Measurements from ENCODE around the gene ZC3H7A.

ZC3H7A gene

DNA sequence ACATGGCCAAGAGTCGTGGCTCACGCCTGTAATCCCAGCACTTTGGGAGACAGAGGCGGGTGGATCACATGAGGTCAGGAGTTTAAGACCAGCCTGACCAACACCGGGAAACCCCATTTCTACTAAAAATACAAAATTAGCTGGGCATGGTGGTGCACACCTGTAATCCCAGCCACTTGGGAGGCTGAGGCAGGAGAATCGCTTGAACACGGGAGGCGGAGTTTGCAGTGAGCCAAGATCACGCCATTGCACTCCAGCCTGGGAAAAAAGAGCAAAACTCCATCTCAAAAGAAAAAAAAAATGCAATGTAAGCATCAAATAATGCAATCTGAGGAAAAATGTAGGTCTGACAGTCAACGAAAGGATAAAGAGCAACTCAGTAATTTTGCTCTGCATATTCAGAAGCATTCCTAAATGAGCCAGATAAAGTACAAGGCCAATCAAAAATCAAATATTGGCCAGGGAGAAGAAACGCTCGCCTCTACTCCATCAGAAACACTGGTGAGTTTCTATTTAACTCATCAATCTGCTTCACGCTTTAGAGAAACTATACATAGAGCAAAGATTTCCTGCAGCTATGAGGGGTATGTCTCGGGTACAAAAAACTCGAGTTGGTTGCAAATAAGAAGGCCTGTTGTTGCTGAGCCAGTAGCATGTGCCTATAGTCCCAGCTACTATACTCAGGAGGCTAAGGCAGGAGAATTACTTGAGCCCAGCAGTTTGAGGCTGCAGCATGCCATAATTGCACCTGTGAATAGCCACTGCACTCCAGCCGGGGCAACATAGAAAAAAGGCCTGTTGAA lies 58.1 kb downstream of the ZC3H7A start:
- DNase-seq (ENCODE audit: low read depth in 2 of 2) = no peak

DNA sequence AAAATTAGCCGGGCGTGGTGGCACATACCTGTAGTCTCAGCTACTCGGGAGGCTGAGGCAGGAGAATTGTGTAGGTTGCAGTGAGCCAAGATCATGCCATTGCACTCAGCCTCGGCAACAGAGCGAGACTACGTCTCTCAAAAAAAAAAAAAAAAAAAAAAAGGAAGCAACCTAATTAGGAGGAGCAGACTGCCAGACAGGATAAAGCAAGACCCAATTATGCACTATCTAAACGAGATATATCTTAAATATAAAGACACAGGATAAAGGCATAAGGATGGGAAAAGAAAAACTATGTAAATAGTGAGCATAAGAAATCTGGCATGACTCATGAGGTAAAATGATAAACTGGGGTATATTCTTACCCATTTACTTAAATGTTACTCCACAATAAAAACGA lies 59.3 kb downstream of the ZC3H7A start:
- no peak for DNase-seq (ENCODE audit: low read depth in 2 of 2)

DNA sequence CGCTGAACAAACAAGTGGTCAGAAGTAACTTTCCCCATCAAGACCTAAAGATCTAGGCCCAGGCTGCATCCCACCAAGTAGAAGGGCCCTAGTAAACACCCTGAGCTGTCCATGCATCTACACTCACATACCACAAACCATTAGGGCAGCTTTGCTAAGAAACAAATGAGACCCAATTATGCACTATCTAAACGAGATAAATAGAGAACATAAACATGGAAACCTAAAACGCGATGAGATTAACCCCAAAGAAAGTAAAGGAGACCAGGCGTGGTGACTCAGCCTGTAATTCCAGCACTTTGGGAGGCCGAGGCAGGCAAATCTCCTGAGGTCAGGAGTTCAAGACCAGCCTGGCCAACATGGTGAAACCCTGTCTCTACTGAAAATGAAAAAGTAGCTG lies 60.2 kb downstream of the ZC3H7A start:
- no peak for DNase-seq (ENCODE audit: low read depth in 2 of 2)

GRCh38 chr16:11735787-11736186 lies 61.3 kb downstream of the ZC3H7A start:
- no peak for DNase-seq (ENCODE audit: low read depth in 2 of 2)

DNA sequence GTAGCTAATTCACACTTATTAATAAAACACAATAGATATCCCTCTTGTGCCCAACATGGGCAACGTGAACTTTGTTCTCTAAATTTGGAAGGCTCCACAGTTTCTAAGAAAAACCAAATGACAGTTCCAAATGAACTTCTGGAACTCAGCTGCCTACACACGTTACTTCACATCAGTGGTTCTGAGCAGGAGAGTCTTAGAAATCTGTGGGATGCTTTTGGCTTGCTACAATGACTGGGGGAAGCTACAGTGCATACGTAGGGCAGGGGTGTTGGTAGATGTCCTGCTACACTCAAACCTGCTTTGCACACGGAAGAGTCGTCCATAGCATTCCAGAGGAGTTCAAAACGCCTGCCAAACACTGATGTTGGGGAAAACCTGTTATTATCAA lies 62.4 kb downstream of the ZC3H7A start:
- no peak for DNase-seq (ENCODE audit: low read depth in 2 of 2)

- DNase-seq (ENCODE audit: low read depth in 2 of 2) = no peak
Observed at GRCh38 chr16:11734025-11734652, 62.9 kb downstream of the ZC3H7A start.

- no peak for DNase-seq (ENCODE audit: low read depth in 2 of 2)
Observed at GRCh38 chr16:11731222-11731621, 65.8 kb downstream of the ZC3H7A start.

- no peak for DNase-seq (ENCODE audit: low read depth in 2 of 2)
Observed at GRCh38 chr16:11729787-11730186, 67.3 kb downstream of the ZC3H7A start.

GRCh38 chr16:11727796-11728543 lies 69.1 kb downstream of the ZC3H7A start:
- DNase-seq (ENCODE audit: low read depth in 2 of 2) = no peak

GRCh38 chr16:11726008-11726407 lies 71.0 kb downstream of the ZC3H7A start:
- DNase-seq (ENCODE audit: low read depth in 2 of 2) = no peak

DNA sequence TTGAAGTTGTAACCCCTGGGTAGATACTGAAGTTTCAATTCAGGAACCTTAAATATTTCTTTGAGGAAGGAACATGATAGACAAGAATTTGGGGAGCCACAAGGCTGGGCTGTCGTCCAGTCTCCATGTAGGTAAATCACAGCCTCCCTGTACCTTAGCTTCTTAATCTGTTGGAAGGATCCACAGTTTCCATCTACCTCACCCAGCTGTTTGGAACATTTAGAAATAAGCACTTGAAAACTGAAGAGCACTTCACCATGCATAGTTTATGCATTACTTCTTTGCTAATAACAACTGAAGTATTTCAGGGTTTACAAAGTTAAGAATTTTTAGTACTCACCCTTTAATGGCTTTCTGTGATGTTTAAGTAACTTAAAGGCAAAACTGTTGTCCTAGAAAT lies 71.6 kb downstream of the ZC3H7A start:
- DNase-seq (ENCODE audit: low read depth in 2 of 2) = no peak

DNA sequence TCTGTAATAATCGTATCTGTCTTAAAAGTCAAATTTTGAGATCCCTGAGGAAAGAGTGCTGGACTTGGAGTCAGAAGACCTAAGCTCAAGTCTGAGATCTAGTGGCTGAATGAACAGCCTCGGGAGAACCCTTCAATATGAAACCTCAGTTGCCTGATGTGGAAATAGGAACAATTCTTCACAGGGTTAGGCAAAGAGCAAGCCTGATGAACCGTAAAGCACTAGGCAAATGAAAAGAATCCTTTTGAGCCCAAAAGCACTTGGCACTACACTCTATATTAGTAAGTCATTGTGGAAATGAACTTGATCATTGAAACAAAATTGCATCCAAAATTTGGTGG lies 74.6 kb downstream of the ZC3H7A start:
- DNase-seq (ENCODE audit: low read depth in 2 of 2) = no peak

DNA sequence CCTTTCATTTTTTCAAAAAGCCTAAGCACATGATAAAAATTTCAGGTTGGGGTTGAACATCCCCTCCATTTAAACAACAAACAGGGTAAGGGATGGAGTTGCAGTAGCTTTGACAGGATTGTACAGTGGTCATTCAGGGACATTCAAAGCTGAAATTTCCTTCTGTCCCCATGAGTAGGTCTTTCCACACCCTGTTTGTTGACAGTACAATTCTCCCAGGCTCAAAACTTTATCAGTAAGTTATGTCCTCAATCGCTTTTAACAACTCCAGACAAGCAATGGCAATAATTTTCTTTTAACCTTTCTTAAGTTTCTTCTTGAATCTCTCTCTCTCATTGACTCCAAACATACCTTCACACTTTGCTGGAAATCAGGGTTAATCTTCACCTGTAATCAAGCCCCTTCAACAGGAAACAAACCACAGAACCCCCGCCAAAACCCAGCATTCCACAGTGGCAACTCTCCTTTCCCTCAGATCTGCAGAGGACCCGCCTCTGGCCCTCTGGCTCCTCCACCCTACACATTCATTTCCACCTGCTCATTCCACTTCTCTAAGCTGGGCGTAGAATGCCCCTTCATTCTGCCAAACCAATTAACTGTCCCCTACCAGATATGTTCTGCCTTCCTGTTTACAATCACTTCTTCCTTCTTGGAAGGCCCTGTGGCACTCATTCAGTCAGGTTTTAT lies 75.1 kb downstream of the ZC3H7A start:
- DNase-seq (ENCODE audit: low read depth in 2 of 2) = no peak

DNA sequence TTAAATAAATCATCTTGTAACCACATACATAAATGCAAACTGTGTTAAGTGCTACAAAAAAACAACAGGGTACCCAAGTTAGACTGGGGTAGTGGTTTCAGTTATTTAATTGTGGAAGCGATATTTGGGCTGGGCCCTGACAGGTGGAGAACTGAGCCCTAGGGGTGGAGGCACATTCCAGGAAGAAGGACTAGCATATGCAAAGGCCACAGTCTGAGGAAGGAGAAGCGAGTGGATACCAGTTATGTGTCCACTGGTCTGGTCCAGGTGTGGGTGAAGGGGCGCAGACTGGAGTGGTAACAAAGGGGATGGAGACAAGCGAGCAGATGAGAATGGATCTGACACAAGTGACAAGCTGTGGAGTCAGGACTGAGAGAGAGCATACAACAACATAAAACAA lies 77.3 kb downstream of the ZC3H7A start:
- DNase-seq (ENCODE audit: low read depth in 2 of 2) = no peak

DNA sequence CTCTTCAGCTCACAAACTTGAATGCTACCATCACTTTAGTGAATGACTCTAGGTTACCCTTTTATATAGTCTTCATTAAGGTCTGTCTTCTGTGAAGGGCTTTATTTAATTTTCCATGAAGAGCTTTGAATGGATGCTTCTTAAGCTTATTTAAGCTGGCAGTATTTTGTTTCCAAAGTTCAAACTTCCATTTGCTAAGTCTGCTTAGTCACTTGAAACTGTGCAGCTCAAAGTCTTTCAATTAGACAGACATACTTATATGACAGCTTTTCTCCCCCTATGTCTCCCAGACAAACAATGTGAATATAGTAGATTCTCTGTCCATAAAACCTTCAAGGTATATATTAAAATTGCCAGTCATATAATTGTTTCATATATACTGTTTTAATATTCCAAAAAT lies 77.9 kb downstream of the ZC3H7A start:
- no peak for DNase-seq (ENCODE audit: low read depth in 2 of 2)

DNA sequence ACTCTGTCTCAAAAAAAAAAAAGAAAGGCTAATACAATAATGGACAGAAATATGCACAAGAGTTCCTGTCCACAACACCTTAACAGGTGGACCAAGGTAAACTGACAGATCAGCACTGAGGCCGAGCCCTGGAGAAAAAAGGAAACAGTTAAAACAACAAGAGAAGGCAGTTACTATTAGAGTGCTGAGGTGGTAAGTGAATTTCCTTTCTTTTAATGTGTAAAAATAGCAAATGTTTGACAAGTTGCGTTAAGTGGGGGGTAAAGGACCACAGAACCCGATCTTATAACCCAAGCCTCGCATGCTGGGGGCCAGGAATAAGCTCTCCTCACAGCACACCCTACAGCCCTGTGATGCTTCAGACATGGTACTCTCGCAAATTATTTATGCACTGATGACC lies 79.2 kb downstream of the ZC3H7A start:
- no peak for DNase-seq (ENCODE audit: low read depth in 2 of 2)

DNA sequence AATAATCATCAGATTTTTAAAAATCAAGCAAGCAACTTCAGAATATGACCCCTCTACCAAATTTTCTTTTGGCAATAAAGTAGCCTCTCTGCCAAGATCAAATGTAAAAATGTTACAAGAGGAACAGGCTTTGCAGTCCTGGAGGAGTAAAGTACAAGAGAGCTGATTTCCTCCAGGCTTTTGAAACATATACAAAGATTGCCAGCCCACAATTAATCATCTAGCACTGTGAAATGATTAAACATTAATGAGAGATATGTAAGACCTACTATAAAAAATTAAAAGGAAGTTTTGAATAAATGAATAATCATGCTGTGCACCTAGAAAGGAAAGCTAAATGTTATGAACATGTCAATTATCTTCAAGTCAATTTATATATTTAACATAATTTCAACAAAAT lies 80.7 kb downstream of the ZC3H7A start:
- no peak for DNase-seq (ENCODE audit: low read depth in 2 of 2)

DNA sequence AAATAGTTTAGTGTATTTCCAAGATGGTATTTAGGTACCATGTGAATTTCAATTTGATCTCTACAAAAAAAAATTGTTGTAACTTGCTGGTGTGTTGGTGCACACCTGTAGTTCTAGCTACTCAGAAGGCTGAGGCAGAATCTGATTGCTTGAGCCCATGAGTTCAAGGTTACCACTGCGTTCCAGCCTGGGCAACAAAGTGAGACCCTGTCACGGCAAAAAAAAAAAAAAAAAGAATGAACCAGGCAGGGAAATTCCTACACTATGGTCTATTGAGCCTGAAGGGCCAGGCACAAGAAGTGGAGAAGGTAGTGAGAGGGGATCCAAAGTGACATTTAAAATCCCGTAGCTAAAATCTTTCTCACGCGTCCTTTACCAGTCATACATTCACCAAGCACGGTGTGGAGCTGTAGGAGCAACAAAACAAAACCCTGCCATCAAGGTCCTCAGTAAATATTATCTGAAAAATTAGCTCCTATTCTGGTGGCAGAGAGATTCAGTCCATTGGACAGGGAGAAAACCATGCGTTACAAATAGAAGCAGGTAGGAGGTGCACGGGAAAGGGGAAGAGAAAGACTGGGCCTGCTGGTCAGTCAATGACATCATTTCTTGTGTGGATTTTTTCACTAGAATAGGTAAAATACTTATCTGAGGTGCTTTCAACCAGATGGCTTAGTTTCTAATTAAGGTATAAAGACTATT lies 81.7 kb downstream of the ZC3H7A start:
- DNase-seq (ENCODE audit: low read depth in 2 of 2) = no peak

DNA sequence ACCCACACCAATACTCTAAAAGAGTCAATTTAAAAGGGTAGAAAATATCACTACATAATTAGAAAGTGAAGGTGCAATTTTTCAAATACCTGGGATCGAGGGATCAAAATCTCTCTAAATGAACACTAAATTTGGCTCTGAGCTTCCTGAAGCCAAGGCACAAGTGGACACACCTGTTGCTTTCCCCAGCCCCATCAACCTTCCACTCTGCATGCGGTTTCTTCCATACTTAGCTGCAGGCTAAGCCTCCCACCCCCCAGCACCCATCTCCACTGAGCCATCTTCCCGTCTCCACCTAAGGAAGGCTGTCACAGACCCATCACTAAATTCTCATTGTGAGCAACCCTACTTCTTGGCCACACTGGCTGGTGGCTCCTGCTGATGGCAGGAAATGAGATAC lies 84.9 kb downstream of the ZC3H7A start:
- DNase-seq (ENCODE audit: low read depth in 2 of 2) = no peak

- no peak for DNase-seq (ENCODE audit: low read depth in 2 of 2)
Observed at GRCh38 chr16:11711662-11712061, 85.4 kb downstream of the ZC3H7A start.

DNA sequence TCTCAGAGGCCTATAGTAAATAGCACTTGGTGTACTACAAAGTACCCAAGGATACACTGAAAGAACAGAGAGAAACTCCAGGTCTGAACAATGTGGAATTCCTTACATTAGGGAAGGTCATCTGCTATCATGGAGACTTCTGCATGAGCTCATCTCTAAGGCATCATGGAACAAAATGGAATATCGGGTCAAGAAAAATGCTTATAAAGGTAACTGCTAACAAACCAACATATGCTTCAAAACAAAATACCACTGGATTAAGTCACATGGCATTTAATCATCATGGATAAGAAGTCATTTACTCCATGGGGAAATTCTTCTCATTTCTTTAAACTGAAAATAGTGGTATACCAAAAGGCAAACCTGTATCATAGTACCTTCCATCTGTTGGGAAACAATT lies 88.6 kb downstream of the ZC3H7A start:
- DNase-seq (ENCODE audit: low read depth in 2 of 2) = no peak

DNA sequence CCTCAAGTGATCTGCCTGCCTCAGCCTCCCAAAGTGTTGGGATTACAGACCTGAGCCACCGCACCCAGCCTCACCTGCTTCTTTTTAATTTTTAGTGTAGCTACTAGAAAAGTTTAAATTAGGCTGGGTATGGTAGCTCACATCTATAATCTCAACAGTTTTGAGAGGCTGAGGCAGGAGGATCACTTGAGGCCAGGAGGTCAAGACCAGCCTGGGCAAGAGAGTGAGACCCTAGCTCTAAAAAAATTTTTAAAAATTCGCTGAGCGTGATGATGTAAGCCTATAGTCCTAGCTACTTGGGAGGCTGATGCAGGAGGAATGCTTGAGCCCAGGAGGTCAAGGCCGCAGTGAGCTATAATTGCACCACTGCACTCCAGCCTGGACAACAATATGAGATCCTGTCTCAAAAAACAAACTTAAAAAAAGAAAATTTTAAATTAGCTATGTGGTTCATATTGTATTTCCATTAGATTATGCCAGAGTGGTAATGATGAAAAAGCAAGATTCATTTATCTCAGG lies 89.3 kb downstream of the ZC3H7A start:
- no peak for DNase-seq (ENCODE audit: low read depth in 2 of 2)
